ENCODE measurements around the gene PEX3. TPM values are rescaled to one million over a fixed set of nuclear protein-coding genes. Genes with fewer than 3 reads are reported as not detected.

Gene PEX3
- total RNA-seq, 1 experiment from 2014 or later: 17.9 TPM

DNA sequence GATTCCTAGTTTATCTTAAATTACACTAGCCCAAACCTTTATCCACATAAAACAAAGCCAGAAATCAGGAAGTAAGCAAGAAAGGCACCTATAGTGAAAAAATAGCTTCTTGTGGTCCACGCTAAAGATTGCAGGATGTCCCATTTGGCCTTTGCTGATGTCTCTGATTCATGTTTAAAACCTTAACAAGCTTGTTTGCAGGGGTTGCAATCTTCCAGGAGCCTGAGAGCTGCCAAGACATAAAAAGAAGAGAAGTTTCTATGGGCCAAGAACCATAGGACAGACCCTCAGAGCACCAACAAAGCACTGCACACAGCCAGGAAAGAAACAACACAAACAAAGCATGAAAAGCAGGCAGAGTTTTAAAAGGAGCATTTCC, 49.5 kb upstream of the PEX3 start:
- H3K18ac ChIP-seq (ENCODE audit: insufficient read length, low read depth, low read length): no peak overlapping the region
- no peak for DNase-seq
- H2BK20ac ChIP-seq (ENCODE audit: low read depth, low read length, poor library complexity, severe bottlenecking): no peak overlapping the region
- no peak overlapping the region for H2AFZ ChIP-seq (ENCODE audit: low read length)
- no peak overlapping the region for H2BK5ac ChIP-seq (ENCODE audit: insufficient read length, low read length)
- H4K8ac ChIP-seq (replicated peaks; ENCODE audit: insufficient read length, low read depth, low read length): no peak overlapping the region
- no peak overlapping the region for H3K14ac ChIP-seq (ENCODE audit: insufficient read depth, low read length)
- H3K23ac ChIP-seq (ENCODE audit: insufficient read length, low read depth, low read length): no peak overlapping the region
- no peak overlapping the region for H3K56ac ChIP-seq (ENCODE audit: insufficient read length, low read depth, low read length)
- H2BK12ac ChIP-seq (ENCODE audit: insufficient read length, low read depth, low read length): no peak overlapping the region
- no peak overlapping the region for H3K27ac Mint-ChIP-seq
- H4K20me1 ChIP-seq (ENCODE audit: control insufficient read depth, insufficient read depth, insufficient read length): no peaks in the 10 kb centered on the region
- no peaks in the 10 kb centered on the region for H3K27me3 Mint-ChIP-seq (ENCODE audit: low read depth)
- H3K4me3 Mint-ChIP-seq: no peak overlapping the region
- H3K9me3 Mint-ChIP-seq: no peaks in the 10 kb centered on the region
- TF ChIP-seq, protein P1, sequence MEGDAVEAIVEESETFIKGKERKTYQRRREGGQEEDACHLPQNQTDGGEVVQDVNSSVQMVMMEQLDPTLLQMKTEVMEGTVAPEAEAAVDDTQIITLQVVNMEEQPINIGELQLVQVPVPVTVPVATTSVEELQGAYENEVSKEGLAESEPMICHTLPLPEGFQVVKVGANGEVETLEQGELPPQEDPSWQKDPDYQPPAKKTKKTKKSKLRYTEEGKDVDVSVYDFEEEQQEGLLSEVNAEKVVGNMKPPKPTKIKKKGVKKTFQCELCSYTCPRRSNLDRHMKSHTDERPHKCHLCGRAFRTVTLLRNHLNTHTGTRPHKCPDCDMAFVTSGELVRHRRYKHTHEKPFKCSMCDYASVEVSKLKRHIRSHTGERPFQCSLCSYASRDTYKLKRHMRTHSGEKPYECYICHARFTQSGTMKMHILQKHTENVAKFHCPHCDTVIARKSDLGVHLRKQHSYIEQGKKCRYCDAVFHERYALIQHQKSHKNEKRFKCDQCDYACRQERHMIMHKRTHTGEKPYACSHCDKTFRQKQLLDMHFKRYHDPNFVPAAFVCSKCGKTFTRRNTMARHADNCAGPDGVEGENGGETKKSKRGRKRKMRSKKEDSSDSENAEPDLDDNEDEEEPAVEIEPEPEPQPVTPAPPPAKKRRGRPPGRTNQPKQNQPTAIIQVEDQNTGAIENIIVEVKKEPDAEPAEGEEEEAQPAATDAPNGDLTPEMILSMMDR (conservative IDR thresholded peaks at IDR 0.05): no peak
- no peak overlapping the region for H2AK5ac ChIP-seq (ENCODE audit: insufficient read length, low read length)
- H3K36me3 Mint-ChIP-seq (ENCODE audit: insufficient read depth in 1 of 3, low read depth in 3 of 3): no peaks in the 10 kb centered on the region
- H3K79me2 ChIP-seq (ENCODE audit: insufficient read depth, low read length): no peaks in the 10 kb centered on the region
- H3K4ac ChIP-seq (ENCODE audit: low read depth, low read length): no peak overlapping the region
- H3K27me3 ChIP-seq (ENCODE audit: insufficient read depth, low read length): no peaks in the 10 kb centered on the region
- H3K4me1 ChIP-seq (ENCODE audit: insufficient read depth, low read length): peaks cover 8% of the 10 kb centered on the region
- no peak overlapping the region for H4K91ac ChIP-seq (ENCODE audit: insufficient read length, low read depth, low read length)
- no CpG with 5 or more reads among the region's 1 CpG for WGBS (ENCODE audit: extremely low coverage, insufficient read length, low lambda C conversion rate)
- H3K79me1 ChIP-seq (ENCODE audit: insufficient read depth, low read depth, low read length, poor library complexity, severe bottlenecking): no peaks in the 10 kb centered on the region
- no peaks in the 10 kb centered on the region for H3K9me3 ChIP-seq (ENCODE audit: control insufficient read depth, low read depth, low read length)
- no peak overlapping the region for H4K5ac ChIP-seq (ENCODE audit: insufficient read length, low read depth, low read length)
- no peak overlapping the region for H3K9ac ChIP-seq (ENCODE audit: extremely low read depth, insufficient read length, low read length)
- peaks cover 41 to 42% of the 10 kb centered on the region in 2 experiments for H3K4me1 Mint-ChIP-seq
- no peak overlapping the region for H3K4me2 ChIP-seq (ENCODE audit: insufficient read depth, insufficient read length, low read length)
- no peak overlapping the region for H2BK15ac ChIP-seq (ENCODE audit: low read depth, low read length)
- H3K27ac ChIP-seq (ENCODE audit: insufficient read length, low read depth, low read length): no peak overlapping the region
- H3K23me2 ChIP-seq (ENCODE audit: insufficient read length, low read depth, low read length, poor library complexity, severe bottlenecking): no peaks in the 10 kb centered on the region
- no peak overlapping the region for H3T11ph ChIP-seq (ENCODE audit: low read length)
- no peak overlapping the region for H2BK120ac ChIP-seq (ENCODE audit: low read depth, low read length, poor library complexity, severe bottlenecking)
